Glutamatergic neuron (in vitro differentiated cells): ENCODE measurements around the gene HSF2. TPM values are rescaled to one million over a fixed set of nuclear protein-coding genes. Genes with fewer than 3 reads are reported as not detected.

Experiments
- DNase-seq: peaks from one replicate; pipeline ENCODE4 v3.0.0; 2022
- H3K27ac Mint-ChIP-seq: one replicate; pipeline ENCODE4 v1.8.0; 2020; ENCODE audit warnings: mild to moderate bottlenecking, mixed read lengths, inconsistent platforms; ENCODE audit not compliant: unreplicated experiment
- H3K27me3 Mint-ChIP-seq: one replicate; pipeline ENCODE4 v1.8.0; 2020; ENCODE audit warnings: mild to moderate bottlenecking, moderate library complexity, mixed read lengths, inconsistent platforms; ENCODE audit not compliant: unreplicated experiment
- H3K36me3 Mint-ChIP-seq: one replicate; pipeline ENCODE4 v1.8.0; 2020; ENCODE audit warnings: mild to moderate bottlenecking, mixed read lengths, inconsistent platforms; ENCODE audit not compliant: unreplicated experiment
- H3K4me1 Mint-ChIP-seq: one replicate; pipeline ENCODE4 v1.8.0; 2020; ENCODE audit warnings: mild to moderate bottlenecking, low read depth, mixed read lengths, inconsistent platforms; ENCODE audit not compliant: unreplicated experiment
- H3K4me3 Mint-ChIP-seq: one replicate; pipeline ENCODE4 v1.8.0; 2020; ENCODE audit warnings: mild to moderate bottlenecking, mixed read lengths, inconsistent platforms; ENCODE audit not compliant: unreplicated experiment
- H3K9me3 Mint-ChIP-seq: one replicate; pipeline ENCODE4 v1.8.0; 2020; ENCODE audit warnings: mild to moderate bottlenecking, moderate library complexity, mixed read lengths, inconsistent platforms; ENCODE audit not compliant: unreplicated experiment
- long read RNA-seq: library from polyadenylated mRNA; unstranded; transcript quantifications from one replicate; pipeline ENCODE4 v2.0.0, GENCODE V29; 2020; ENCODE audit not compliant: unreplicated experiment
- total RNA-seq: library from RNA; stranded (reverse); fragmentation: NEBNext Ultra II Directional; extraction: Animal tissue kit (Norgen Biotek cat#: 25700); gene quantifications from one replicate; pipeline ENCODE4 v1.2.1, GENCODE V29; 2021; ENCODE audit not compliant: unreplicated experiment
- TF ChIP-seq, protein P1 (sequence below): fragments of 200-600 bp; sonication (generic); IDR thresholded peaks from one replicate; pipeline ENCODE4 v1.5.0; 2021; ENCODE audit not compliant: partially characterized antibody, unreplicated experiment

The HSF2 gene
- 25.4 TPM for total RNA-seq
- long read RNA-seq, transcript HSF2-201 (13 exons, 2,549 nt): minor isoform, 12 of 36 reads
- long read RNA-seq, transcript HSF2-202 (12 exons, 2,643 nt): major isoform, 18 of 36 reads
- long read RNA-seq, partial matches to known transcripts: 4 of 36 reads
- long read RNA-seq, other reads (novel, unspliced or antisense): 2 of 36 reads

DNA sequence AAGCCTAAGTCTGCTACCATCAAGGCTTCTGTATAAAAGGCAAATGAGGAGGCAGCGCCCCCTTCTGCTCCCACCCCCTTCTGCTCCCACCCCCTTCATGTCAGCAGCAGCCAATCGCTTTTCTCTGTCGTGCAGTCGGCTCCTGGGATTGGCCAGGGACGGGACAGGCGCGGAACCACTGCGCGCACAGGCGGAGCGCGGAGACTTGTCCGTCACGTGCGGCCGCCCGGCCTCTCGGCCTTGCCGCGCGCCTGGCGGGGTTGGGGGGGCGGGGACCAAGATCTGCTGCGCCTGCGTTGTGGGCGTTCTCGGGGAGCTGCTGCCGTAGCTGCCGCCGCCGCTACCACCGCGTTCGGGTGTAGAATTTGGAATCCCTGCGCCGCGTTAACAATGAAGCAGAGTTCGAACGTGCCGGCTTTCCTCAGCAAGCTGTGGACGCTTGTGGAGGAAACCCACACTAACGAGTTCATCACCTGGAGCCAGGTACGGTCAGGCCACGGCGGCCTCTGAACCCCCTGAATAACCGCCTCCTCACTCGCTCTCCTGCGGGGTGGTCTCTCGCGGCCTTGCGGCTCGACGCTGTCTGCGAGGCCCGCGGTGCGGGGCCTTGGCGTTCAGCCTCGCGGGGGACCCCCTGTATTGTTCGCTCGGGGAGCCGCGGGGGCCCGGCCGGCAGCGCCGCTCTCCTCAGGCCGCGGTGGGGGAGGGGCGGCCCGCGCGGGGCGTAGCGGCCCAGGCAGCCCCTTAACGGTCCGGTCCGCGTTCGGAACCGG lies at the start of gene HSF2:
Gene HSF2 (plus strand): TSS at position 305 of the 773 bp plus-strand sequence. CDS start 86 bp downstream, at position 391.
- Mint-ChIP-seq H3K27ac (peak within 1 kb of the TSS; percentile 95), H3K36me3 (no peaks in the 10 kb centered on the region), H3K9me3 (peaks cover 2% of the 10 kb centered on the region), H3K27me3 (peaks cover 1% of the 10 kb centered on the region), H3K4me3 (peak within 1 kb of the TSS; percentile 97), H3K4me1 (peaks cover 8% of the 10 kb centered on the region)
- peak; percentile 94 for DNase-seq
- TF ChIP-seq, protein P1, sequence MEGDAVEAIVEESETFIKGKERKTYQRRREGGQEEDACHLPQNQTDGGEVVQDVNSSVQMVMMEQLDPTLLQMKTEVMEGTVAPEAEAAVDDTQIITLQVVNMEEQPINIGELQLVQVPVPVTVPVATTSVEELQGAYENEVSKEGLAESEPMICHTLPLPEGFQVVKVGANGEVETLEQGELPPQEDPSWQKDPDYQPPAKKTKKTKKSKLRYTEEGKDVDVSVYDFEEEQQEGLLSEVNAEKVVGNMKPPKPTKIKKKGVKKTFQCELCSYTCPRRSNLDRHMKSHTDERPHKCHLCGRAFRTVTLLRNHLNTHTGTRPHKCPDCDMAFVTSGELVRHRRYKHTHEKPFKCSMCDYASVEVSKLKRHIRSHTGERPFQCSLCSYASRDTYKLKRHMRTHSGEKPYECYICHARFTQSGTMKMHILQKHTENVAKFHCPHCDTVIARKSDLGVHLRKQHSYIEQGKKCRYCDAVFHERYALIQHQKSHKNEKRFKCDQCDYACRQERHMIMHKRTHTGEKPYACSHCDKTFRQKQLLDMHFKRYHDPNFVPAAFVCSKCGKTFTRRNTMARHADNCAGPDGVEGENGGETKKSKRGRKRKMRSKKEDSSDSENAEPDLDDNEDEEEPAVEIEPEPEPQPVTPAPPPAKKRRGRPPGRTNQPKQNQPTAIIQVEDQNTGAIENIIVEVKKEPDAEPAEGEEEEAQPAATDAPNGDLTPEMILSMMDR: no peak

DNA sequence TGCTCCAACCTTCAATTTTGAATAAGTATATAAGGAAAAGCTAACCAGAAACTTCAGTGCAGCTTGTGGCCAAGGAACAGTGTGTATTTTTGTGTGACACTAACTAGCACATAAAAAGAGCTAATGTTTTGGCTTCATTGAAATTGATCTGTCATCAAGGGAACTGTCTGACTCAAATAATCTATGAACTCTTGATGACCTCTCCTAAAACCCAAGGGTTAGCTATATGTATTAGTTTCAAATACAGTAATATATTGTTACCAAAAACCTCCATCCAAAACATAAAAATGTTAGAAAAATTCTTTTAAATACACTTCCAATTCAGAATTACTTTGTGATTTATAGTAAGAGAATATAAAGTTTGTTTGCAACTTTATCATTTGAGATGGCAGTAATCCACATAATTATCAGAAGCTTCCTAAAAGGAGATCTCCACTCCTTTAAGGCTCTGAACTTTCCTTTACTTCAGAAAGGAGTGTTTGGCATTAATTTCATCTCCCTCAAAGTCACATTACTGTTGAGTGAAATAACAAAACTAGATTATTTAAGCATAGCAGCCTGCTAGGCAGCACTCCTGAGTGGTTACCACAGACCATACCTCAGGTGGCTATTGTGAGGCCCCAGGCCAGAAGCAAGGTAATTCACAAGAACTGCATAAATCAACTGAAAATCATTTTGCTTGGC lies 46.3 kb upstream of the HSF2 start:
- Mint-ChIP-seq H3K9me3 (no peaks in the 10 kb centered on the region), H3K27ac (no peak overlapping the region), H3K4me1 (peaks cover 6% of the 10 kb centered on the region), H3K4me3 (no peak overlapping the region), H3K36me3 (no peaks in the 10 kb centered on the region), H3K27me3 (peaks cover 3% of the 10 kb centered on the region)
- DNase-seq: no peak
- TF ChIP-seq, protein P1: no peak

GRCh38 chr6:122360809-122361208 lies 38.6 kb upstream of the HSF2 start:
- no peaks in the 10 kb centered on the region for H3K36me3 Mint-ChIP-seq
- H3K27ac Mint-ChIP-seq: no peak overlapping the region
- peaks cover 2% of the 10 kb centered on the region for H3K9me3 Mint-ChIP-seq
- H3K4me3 Mint-ChIP-seq: no peak overlapping the region
- DNase-seq: no peak
- TF ChIP-seq, protein P1: no peak
- H3K4me1 Mint-ChIP-seq: peaks cover 7% of the 10 kb centered on the region
- H3K27me3 Mint-ChIP-seq: peaks cover 3% of the 10 kb centered on the region

DNA sequence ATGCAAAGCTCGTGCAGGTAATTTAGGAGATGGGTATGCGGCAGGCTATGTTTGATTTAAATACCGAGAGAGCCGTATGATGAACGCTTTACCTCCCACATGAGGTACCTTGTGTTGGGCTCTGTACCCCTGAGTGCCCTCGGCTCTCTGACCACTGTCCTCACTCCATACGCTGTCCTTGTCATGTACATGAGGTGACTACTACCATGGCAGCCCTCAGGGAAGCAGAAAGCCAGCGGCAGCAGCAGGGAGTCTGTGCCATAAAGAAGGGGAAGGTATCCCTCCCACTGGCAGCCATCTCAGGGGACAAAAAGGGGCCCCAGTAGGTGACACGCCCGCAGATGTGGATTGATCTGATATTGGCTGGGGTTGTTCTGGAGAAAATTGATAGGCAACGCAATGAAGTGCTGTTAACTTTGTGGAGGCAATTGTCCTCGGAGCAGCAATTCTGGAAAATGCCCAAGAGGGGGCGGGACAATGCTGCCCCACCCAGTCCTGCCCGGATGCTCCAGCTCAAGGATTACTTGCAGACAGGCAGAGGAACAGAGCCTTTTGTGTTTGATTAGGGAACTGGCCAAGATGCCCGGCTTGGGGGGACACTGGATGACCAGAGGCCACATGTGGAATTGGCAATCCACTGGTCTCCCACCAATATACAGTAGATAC lies 38.0 kb upstream of the HSF2 start:
- no peak overlapping the region for H3K4me3 Mint-ChIP-seq
- H3K27me3 Mint-ChIP-seq: peaks cover 3% of the 10 kb centered on the region
- no peak for DNase-seq
- H3K9me3 Mint-ChIP-seq: peaks cover 2% of the 10 kb centered on the region
- no peak overlapping the region for H3K27ac Mint-ChIP-seq
- peaks cover 7% of the 10 kb centered on the region for H3K4me1 Mint-ChIP-seq
- TF ChIP-seq, protein P1: no peak
- H3K36me3 Mint-ChIP-seq: no peaks in the 10 kb centered on the region
